Activated naive CD8-positive, alpha-beta T cell treated with anti-CD3 and anti-CD28 coated beads for 36 hours (primary cell): ENCODE data around the gene MOV10. TPM values are rescaled to one million over a fixed set of nuclear protein-coding genes. Genes with fewer than 3 reads are reported as not detected.

Experiments used
- total RNA-seq, 2 experiments: library from RNA; stranded (reverse); gene quantifications; one replicate each; pipeline ENCODE4 v1.2.3, GENCODE V29; 2021

MOV10 gene
- total RNA-seq, 2 experiments from 2014 or later = 66.1 to 66.4 TPM

Other genes with a start within 250 kb of the MOV10 start
- gene WNT2B, start 165.7 kb upstream of the MOV10 start, total RNA-seq = not detected
- 10 to 100 TPM; 11.4 to 12.7 TPM for gene ST7L, start 55.5 kb upstream of the MOV10 start, total RNA-seq
- gene CAPZA1, start 54.8 kb upstream of the MOV10 start, total RNA-seq = 100 to 1,000 TPM; 243 to 245 TPM
- 10 to 100 TPM; 23.8 to 26.2 TPM for gene RHOC, start 32.5 kb downstream of the MOV10 start, total RNA-seq
- under 1 TPM; 0.80 to 0.94 TPM for gene PPM1J, start 40.7 kb downstream of the MOV10 start, total RNA-seq